PC-9 (cell line): ENCODE measurements around the gene TMEFF1.

Source experiments
- EZH2 ChIP-seq: fragments of 200-600 bp; sonication (generic); IDR thresholded peaks from 2 replicates; pipeline ENCODE4 v1.8.0; 2017; ENCODE audit warnings: antibody characterized with exemption, low read depth
- TF ChIP-seq, protein P1 (sequence below): fragments of 200-600 bp; sonication (generic); conservative IDR thresholded peaks from 2 replicates; pipeline ENCODE4 v1.6.1; 2017; ENCODE audit warnings: mixed run types, antibody characterized with exemption, mild to moderate bottlenecking, moderate library complexity

GRCh38 chr9:100445903-100446549, 26.9 kb upstream of the TMEFF1 start:
- no peak for TF ChIP-seq EZH2
- TF ChIP-seq, protein P1, sequence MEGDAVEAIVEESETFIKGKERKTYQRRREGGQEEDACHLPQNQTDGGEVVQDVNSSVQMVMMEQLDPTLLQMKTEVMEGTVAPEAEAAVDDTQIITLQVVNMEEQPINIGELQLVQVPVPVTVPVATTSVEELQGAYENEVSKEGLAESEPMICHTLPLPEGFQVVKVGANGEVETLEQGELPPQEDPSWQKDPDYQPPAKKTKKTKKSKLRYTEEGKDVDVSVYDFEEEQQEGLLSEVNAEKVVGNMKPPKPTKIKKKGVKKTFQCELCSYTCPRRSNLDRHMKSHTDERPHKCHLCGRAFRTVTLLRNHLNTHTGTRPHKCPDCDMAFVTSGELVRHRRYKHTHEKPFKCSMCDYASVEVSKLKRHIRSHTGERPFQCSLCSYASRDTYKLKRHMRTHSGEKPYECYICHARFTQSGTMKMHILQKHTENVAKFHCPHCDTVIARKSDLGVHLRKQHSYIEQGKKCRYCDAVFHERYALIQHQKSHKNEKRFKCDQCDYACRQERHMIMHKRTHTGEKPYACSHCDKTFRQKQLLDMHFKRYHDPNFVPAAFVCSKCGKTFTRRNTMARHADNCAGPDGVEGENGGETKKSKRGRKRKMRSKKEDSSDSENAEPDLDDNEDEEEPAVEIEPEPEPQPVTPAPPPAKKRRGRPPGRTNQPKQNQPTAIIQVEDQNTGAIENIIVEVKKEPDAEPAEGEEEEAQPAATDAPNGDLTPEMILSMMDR, result no peak
